HG03159 (cell line): ENCODE data around the gene NRXN3.

ENCODE experiments used
- ATAC-seq: cut with Tn5 transposase; IDR thresholded peaks from one replicate; pipeline ENCODE4 v1.9.1; 2021; ENCODE audit warnings: mild to moderate bottlenecking, moderate library complexity; ENCODE audit not compliant: unreplicated experiment

The NRXN3 gene

DNA sequence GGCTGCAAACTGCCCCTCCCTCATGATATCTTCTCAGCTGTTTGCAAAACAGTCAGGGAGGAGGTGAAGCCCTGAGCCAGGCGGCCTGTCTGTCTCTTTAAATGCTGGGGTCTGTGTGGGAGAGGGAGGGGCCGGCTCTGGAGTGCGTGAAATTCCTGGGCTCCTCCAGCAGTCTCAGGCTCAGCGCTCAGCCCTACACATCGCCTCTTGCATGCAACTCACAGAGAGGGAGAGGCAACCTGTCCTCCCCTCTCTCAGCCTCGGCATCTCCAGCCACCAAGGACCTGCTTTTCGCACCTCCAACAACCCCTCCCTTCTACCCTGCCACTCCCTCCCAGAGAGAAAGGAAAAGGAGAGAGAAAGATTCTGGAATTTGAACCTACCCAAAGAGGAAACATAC lies at the start of gene NRXN3:
Gene NRXN3 (plus strand): TSS at position 171 of the 400 bp plus-strand sequence. CDS start 72,721 bp downstream, outside the sequence.
- ATAC-seq = no peak

DNA sequence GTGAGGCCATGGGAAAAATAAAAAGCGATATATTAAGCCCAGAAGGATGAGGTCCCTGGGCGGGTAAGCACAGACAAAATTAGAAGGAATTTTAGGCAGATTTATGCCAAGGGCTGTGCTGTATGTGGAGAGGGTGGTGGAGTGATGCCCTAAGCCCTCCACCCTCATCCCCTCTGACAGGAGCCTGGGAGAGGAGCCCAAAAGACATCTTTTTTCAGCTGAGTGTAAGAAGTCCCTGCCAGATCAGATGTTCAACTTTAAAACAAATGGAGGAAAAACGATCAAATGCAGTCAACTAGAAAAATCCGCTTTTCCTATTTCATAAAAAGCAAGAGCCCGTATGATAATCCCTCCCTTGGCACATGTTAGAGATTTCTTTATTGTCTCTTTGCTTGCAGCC lies 47.7 kb upstream of the NRXN3 start:
- no peak for ATAC-seq

- ATAC-seq = no peak
These were observed 46.4 kb upstream of the NRXN3 start for GRCh38 chr14:78123650-78124253.

GRCh38 chr14:78127961-78128360 lies 42.2 kb upstream of the NRXN3 start:
- no peak for ATAC-seq

GRCh38 chr14:78129375-78129774 lies 40.8 kb upstream of the NRXN3 start:
- no peak for ATAC-seq

DNA sequence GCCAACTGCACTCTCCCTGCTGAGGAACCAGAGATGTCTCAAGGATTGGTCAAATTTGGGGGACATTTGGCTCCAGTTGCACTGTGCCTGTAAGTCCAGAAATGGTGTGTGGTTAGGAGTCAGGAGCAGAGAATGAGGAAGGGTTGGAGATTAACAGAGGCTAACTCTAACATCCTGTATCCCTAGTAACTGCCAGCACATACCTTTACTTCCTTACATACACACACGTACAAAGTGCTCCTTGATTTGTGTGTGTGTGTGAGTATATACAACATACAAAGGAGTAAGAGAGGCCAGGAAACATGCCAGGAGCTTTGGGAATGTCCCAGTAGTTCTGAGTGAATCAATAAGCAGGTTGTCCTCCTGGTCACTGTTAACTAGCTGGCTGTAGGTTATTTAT lies 39.8 kb upstream of the NRXN3 start:
- no peak for ATAC-seq

DNA sequence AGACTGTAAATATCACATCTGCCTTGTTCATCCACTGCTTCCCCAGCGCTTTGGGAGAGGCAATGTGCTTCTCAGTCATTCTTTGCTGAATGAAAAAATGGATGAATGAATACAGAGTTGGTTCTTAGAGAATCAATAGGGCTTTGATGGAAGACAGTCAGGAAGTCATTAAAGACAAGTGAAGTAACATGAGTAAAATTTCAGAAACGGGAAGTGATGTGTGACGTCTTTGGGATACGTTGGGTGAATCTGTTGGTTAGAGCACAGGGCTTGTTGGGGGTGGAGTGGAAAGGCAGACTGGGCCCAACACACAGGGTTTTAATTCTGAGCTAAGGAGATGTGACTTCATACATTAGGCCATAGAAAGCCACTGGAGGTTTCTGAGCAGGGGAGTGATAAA lies 39.0 kb upstream of the NRXN3 start:
- no peak for ATAC-seq

DNA sequence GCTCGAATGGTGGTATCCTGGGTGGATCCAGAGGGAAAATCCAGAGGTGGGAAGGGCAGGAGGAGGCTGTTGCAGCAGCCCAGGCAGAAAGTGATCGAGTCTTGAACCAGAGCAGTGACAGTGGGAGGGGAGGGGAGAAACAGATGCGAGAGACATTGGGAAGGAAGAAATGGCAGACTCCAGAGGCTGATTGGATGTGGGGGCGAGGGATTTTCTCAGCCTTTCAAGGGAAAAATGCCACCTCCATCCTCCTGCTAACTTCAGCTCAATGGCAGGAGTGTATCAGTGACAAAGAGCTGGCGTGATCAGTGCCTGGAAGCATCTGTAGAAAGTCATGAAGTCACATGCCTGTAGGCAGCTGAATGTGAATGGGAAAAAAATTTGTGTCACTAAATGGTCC lies 38.6 kb upstream of the NRXN3 start:
- no peak for ATAC-seq

DNA sequence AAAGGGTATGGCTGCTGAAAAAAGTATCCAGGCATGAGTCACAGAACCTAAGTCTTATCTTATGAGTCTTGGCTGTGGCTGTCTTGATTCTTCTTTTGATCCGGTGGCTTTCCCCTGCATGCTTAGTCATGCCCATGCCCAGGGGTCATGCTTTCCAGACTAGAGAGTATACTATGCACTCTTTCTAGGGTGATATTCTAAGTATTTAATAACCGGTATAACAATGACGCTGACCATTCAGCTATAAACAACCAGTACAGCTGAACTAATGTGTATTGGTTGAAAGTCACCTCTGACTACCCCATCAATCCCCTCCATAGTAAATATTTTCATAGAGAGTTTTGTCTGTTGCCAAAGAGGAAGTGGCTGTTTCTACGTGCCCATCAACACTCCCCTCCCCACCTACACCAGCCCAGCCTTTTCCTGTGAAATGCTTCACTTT lies 34.7 kb upstream of the NRXN3 start:
- ATAC-seq = no peak

DNA sequence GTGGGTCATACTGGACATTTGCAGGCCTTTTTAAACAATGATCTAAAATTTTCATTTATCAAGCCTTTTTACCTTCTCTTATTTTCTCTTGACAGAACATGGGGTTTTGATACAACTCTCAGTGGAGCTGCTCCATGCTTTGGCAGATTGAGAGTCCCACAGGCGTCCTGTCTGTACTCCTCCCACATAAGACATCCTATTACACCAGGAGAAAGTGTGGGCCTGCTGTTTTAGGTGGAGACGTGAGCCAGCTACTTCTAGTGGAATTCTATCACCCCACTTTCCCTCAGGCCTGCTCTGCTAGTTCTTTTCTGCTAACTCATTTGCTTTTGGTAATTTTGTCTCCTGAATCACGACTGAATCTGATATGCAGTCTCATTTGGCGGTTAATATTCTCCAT lies 33.5 kb upstream of the NRXN3 start:
- ATAC-seq = no peak

DNA sequence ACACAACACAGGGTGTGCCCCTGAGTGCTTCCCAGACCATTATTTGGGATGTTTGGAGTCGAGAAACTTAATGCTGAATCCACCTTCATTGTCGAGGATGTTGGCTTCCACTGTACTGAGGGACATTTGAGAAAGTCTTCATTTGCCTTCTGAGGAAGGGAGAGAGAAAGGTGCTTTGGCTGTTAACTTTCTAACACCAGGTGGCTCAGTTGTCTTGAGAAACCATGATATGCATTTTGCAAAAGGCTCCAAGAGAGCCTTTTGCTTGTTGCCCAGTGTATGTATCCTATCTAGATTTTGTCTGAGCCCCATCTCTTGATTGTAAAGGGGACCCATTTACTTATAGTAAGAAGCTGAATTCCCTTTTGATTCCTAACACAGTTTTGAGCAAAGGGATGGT lies 28.6 kb upstream of the NRXN3 start:
- no peak for ATAC-seq

- ATAC-seq = no peak
These were observed 27.2 kb upstream of the NRXN3 start for GRCh38 chr14:78142998-78143397.

DNA sequence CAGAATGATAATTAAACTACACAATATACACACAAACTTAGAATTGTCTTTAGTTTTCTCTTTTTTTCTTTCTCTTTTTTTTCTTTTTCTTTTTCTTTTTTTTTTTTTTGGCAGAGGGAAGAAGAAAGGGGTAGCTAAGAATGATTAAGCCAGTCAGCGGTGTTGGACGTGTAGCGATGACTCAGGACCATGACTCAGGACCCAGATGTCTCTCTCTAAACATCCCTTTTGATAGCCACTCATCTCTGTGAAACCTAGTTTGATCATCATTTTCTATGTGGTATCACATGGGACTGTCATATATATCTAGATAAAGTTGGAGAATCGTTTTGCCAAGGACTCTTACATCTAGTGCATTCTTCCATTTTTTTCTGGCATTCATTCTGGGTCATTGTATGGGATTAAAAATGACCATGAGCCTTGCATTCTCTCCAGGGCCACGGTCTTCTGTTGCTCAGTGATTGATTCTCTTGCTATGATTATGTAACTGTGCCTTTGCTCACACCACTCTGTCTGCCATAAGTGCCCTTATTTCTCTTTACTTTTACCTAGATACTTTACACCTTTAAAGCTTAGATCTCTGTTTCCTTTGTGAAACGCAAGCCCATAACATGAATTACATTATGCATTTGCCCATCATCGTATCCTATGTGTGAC lies 26.6 kb upstream of the NRXN3 start:
- ATAC-seq = no peak

- no peak for ATAC-seq
These were observed 17.7 kb upstream of the NRXN3 start for GRCh38 chr14:78152201-78153063.

DNA sequence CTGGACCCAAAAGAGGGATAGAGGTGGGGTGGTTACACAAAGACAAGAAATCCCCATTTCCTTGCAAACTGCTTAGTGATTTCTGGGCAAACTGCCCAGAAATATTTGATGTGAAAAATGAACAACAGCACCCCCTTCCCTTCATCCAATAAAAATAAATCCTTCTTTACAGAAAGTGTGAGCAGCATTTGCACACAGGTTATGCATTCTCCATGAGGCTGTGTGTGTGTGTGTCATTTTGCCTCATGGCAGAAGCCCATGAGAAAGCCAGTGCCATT lies 17.2 kb upstream of the NRXN3 start:
- no peak for ATAC-seq

DNA sequence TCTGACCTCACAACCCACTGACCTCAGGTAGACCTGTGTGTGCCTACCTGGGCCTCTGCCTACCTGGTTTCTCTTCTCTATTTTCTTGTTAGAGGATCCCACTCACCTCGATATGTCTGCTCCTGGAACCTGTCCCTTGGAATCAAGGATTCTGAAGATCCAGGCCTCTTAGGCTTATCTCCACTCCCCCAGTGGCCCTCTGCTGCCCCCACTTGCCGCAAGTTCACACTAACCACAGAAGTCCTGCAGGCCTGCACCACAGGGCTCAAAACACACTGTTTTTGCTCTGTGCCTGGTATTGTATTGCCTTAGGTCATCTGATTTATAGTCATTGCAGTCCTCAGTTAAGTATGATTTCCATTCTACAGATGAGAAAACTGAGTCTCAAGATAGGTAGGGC lies 15.3 kb upstream of the NRXN3 start:
- no peak for ATAC-seq

DNA sequence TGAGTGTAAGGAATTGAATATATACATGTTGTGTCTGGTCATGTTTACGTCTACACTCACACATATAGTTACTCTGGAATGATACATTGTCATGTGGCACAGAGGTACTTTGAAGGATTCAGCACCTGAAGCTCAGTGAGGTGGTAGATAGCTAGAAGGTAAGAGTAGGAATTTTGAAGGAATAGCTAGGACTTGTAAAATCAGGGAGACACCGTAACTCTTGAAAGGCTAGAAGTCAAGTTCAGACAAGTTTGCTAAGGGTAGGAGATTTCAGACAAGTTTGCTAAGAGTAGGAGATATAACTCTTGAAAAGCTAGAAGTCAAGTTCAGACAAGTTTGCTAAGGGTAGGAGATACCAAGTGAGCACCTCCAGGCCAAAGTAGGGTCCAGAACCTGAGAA lies 14.0 kb upstream of the NRXN3 start:
- no peak for ATAC-seq

DNA sequence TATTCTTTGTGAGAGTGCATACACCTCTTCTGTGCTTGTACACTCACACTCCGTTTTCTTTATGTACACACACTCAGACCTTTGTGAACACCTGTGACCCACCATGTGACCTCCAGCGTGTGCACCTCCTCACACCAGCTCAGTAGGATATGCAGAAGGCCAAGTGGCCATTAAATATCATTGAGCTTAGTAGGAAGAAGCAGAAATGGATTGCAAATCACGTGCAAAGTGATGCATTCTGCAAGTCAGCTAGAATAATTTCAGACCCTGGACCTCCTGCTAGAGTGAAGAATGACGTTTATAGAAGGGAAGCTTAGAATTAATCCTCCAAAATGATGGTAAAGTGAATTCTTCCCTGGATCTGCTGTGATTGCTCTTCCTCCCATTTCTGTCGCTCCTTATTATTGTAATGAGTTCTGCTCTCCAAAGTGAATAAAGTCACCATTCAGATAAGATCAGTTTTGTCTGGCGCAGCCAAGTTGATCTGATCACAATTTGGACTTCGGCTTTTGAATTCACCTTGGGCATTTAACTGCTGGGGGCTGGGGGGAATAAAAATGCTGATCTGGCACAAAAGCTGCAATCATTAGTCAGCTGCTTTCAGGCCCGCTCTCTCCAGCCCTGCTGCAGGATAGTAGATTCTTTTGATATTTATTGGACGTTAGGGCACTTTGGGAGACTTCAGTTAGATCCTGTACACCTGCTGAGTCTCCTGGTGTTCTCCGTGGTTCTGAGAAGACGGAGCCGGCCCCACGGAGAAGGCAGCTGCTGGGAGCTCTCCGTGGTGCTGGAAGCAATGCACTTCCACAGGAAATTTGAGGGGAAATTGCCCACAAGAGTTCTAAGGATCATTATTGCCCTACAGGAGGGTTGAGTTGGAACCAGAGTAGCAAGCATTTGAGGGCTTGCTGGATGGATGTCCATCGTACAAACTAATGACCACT lies 12.4 kb upstream of the NRXN3 start:
- no peak for ATAC-seq

DNA sequence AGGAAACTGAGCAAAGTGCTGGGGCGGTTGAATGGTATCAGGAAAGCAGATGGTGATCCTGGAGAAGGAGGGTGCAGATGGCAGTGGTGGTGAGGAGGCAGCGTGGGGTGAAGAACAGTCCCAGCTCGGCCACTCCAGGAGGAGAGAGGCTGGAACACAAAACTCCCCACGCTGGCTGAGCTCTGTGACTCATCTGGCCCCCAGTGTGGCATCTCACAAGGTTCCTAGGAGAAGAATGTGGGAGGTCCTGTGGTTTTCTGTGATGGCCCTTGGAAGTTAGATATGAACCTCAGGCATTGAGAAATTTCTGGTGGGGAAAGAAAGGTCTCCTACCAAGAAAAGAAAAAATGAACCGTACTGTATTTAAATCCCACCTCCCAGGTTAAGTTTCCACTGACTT lies 8.0 kb upstream of the NRXN3 start:
- ATAC-seq = no peak

DNA sequence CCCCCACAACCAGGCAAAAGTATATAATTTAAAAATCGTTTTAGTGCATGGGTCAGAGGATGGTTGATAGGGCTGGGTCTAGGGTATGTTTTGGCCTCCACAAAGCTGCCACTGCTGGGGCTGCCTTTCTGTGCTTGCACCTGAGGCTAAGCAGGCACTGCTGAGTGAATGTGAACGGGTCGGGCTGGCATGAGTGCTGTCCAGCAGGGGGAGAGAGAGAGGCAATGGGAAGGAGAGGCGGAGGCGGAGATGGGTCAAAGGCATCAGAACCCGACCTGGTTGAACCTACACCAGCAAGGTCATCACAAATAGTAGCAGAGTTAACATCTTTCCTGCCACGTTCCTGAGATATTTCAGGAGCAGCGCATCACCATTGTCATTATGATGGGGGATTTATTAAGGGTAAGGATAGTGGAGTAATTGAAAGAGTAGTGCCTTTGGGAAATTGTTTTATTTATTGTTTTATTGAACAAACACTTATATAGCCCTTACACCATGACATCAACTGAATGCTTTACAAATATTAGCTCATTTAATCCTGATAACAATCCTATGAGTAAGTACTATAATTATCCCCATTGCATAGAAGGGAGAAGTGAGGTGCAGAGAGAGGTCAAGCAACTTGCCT lies 5.8 kb upstream of the NRXN3 start:
- peak; percentile 87 for ATAC-seq

- no peak for ATAC-seq
These were observed 2.3 kb downstream of the NRXN3 start for GRCh38 chr14:78172428-78172827.
